Natural killer cell (primary cell): ENCODE measurements around the gene BPI. TPM values are rescaled to one million over a fixed set of nuclear protein-coding genes. Genes with fewer than 3 reads are reported as not detected.

Source experiments
- ATAC-seq, 3 donors: fragments of 150-1000 bp in 2 of 3; fragments of 200-7000 bp in 1 of 3; cut with Tn5 transposase; 1 replicate in 1 of 3; 2 replicates in 2 of 3; pipeline ENCODE4 v1.10.0; 2021; ENCODE audit warnings: mild to moderate bottlenecking in 2 of 3, moderate library complexity in 2 of 3
- DNase-seq, 2 donors: peaks; one replicate each; pipeline versions ENCODE4 v3.0.0 to v3.0.0-alpha.2; 2013 to 2021; ENCODE audit warnings: mixed read lengths in 1 of 2
- H3K27ac ChIP-seq: one replicate; pipeline ENCODE4 v1.5.1; 2013; ENCODE audit warnings: mild to moderate bottlenecking, low read length
- H3K27me3 ChIP-seq: one replicate; pipeline ENCODE4 v1.6.1; 2013; ENCODE audit warnings: low read length; ENCODE audit not compliant: control insufficient read depth, insufficient read depth
- H3K36me3 ChIP-seq: one replicate; pipeline ENCODE4 v1.6.1; 2013; ENCODE audit warnings: low read length; ENCODE audit not compliant: control insufficient read depth, insufficient read depth
- H3K4me1 ChIP-seq: one replicate; pipeline ENCODE4 v1.6.1; 2013; ENCODE audit warnings: low read length; ENCODE audit not compliant: control insufficient read depth, insufficient read depth
- H3K4me3 ChIP-seq: one replicate; pipeline ENCODE4 v1.5.1; 2013; ENCODE audit warnings: low read length
- H3K9me3 ChIP-seq: one replicate; pipeline ENCODE4 v1.6.1; 2013; ENCODE audit warnings: low read length; ENCODE audit not compliant: control insufficient read depth, insufficient read depth
- H3K27ac Mint-ChIP-seq, 2 donors: one replicate each; pipeline ENCODE4 v1.8.0; 2022; ENCODE audit warnings: mild to moderate bottlenecking in 2 of 2, mixed read lengths in 2 of 2, moderate library complexity in 1 of 2
- H3K27me3 Mint-ChIP-seq, 2 donors: one replicate each; pipeline ENCODE4 v1.8.0; 2022; ENCODE audit warnings: low read depth in 2 of 2, mixed read lengths in 2 of 2
- H3K36me3 Mint-ChIP-seq: one replicate; pipeline ENCODE4 v1.8.0; 2022; ENCODE audit warnings: mixed read lengths
- H3K4me1 Mint-ChIP-seq, 2 donors: one replicate each; pipeline ENCODE4 v1.8.0; 2022; ENCODE audit warnings: mixed read lengths in 2 of 2
- H3K4me3 Mint-ChIP-seq: one replicate; pipeline ENCODE4 v1.8.0; 2022; ENCODE audit warnings: mild to moderate bottlenecking, moderate library complexity, mixed read lengths
- H3K9me3 Mint-ChIP-seq, 2 donors: one replicate each; pipeline ENCODE4 v1.8.0; 2022; ENCODE audit warnings: mixed read lengths in 2 of 2
- WGBS: methylation state at CpG from one replicate; pipeline ENCODE4 v1.1.7; 2013; ENCODE audit warnings: missing lambda C conversion rate; ENCODE audit not compliant: insufficient coverage; 5-methylcytosine and 5-hydroxymethylcytosine counted together
- intact Hi-C: fragments of 100-400 bp; cut with micrococcal nuclease; formaldehyde crosslinking; loops from one replicate; pipeline ENCODE4 v1.14.2; 2022
- total RNA-seq, 4 donors: library from RNA; stranded (reverse); fragments of 120-200 nt in 1 of 4; gene quantifications; one replicate each; pipeline versions ENCODE4 v1.2.3 to v1.2.4, GENCODE V29; 2013 to 2022
- TF ChIP-seq, protein P1 (sequence below): fragments of 200-600 bp; IDR thresholded peaks from one replicate; pipeline ENCODE4 v1.8.0; 2022; ENCODE audit warnings: antibody characterized with exemption

BPI gene
- total RNA-seq, 3 donors from 2014 or later (not counting 1 experiment from before 2014, with no cell fraction given): 0.20 TPM; not detected in 2

DNA sequence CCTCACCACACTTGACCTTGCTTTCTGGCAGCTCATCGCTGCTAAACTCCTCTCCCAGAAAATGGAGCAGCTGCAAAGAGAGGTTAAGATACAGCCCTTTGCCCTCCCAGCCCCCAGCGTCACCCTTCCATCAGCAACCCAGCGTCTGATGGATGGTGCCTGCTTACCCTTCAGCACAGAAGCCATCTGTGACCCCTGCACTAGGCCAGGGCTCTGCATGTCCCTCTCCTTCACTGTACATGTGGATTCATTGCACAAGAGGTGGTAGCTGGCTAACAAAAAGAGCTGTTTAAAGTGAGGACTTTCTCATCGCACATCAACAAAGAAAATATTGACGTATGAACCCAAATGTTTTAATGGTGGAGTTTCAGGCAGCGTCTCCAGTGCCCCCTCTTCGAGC lies 54.6 kb downstream of the BPI start:
- no peaks in the 10 kb centered on the region for H3K27me3 Mint-ChIP-seq
- no peaks in the 10 kb centered on the region for H3K36me3 Mint-ChIP-seq
- WGBS: 93% methylated on average over 7 of the region's 7 CpGs
- H3K27ac ChIP-seq: no peak overlapping the region
- DNase-seq: no peak
- H3K4me1 Mint-ChIP-seq: no peaks in the 10 kb centered on the region
- no peak for ATAC-seq
- H3K9me3 ChIP-seq: no peaks in the 10 kb centered on the region
- no peak overlapping the region for H3K27ac Mint-ChIP-seq
- no peaks in the 10 kb centered on the region for H3K9me3 Mint-ChIP-seq
- H3K4me1 ChIP-seq: no peaks in the 10 kb centered on the region
- no peak overlapping the region for H3K4me3 Mint-ChIP-seq
- no peak overlapping the region for H3K4me3 ChIP-seq
- H3K36me3 ChIP-seq: no peaks in the 10 kb centered on the region
- intact Hi-C loops: no loop called here
- TF ChIP-seq, protein P1, sequence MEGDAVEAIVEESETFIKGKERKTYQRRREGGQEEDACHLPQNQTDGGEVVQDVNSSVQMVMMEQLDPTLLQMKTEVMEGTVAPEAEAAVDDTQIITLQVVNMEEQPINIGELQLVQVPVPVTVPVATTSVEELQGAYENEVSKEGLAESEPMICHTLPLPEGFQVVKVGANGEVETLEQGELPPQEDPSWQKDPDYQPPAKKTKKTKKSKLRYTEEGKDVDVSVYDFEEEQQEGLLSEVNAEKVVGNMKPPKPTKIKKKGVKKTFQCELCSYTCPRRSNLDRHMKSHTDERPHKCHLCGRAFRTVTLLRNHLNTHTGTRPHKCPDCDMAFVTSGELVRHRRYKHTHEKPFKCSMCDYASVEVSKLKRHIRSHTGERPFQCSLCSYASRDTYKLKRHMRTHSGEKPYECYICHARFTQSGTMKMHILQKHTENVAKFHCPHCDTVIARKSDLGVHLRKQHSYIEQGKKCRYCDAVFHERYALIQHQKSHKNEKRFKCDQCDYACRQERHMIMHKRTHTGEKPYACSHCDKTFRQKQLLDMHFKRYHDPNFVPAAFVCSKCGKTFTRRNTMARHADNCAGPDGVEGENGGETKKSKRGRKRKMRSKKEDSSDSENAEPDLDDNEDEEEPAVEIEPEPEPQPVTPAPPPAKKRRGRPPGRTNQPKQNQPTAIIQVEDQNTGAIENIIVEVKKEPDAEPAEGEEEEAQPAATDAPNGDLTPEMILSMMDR: no peak
- no peaks in the 10 kb centered on the region for H3K27me3 ChIP-seq

DNA sequence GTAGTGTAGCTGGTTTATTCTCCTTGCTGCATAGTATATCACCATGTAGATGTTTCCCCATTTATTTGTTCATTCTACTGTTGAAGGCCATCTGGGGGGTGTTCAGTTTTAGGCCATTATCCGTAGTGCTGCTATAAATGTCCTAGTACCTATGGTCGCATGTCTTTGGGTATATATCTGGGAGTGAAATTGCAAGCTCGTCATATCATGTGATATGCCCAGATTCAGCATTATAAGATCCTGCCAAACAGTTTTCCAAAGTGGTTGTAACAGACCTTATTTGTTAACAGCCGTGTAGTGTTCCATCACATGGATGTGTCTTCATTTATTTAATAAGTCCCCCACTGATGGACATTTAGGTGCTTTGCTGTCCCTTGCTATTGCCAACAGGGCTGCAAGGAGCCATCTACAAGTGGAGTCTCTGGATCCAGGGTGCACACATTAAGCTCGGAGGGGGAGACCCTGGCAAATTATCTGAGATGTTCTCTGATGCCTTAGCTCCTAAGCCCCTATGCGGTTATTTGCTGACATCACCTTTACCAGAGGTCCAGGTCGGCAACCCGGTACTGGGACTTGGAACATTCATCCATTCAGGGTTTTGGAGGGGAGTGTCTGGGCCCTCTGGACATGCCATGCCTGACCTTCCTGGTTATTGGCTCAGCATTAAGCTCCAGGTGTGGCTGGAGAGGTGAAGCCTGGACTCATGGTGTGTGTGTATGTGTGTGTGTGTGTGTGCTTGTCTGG lies 59.2 kb downstream of the BPI start:
- Mint-ChIP-seq H3K9me3 (no peaks in the 10 kb centered on the region), H3K27ac (no peak overlapping the region), H3K4me1 (no peaks in the 10 kb centered on the region), H3K27me3 (peaks cover 0 to 4% of the 10 kb centered on the region in 2 donors), H3K4me3 (no peak overlapping the region), H3K36me3 (no peaks in the 10 kb centered on the region)
- TF ChIP-seq, protein P1: no peak
- Histone ChIP-seq H3K4me3 (no peak overlapping the region), H3K9me3 (no peaks in the 10 kb centered on the region), H3K27ac (no peak overlapping the region), H3K4me1 (no peaks in the 10 kb centered on the region), H3K27me3 (no peaks in the 10 kb centered on the region), H3K36me3 (no peaks in the 10 kb centered on the region)
- WGBS: 91% methylated on average over 8 of the region's 8 CpGs
- DNase-seq (no peak), ATAC-seq (no peak)
- intact Hi-C loops: no loop called here

DNA sequence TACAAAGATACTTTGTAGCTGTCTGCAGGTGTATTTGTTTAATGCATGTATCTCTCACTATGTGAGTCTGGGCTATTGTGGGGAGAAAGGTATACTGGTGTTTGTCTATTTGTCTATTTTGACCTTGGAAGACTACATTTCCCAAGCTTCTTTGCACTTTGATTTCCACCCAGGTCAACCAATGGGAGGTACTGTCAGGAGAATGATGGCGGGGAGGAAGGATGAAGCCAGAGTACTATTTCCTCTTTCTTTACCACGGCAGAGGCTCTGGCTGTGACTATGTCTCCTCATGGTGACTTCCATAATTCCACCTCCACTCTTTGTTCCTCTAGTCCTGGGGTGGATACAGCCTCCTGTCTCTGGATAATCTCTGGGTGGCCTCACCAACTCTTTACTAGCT lies 65.4 kb downstream of the BPI start:
- Histone ChIP-seq H3K27me3 (no peaks in the 10 kb centered on the region), H3K9me3 (no peaks in the 10 kb centered on the region), H3K4me1 (no peaks in the 10 kb centered on the region), H3K36me3 (no peaks in the 10 kb centered on the region), H3K4me3 (no peak overlapping the region), H3K27ac (no peak overlapping the region)
- TF ChIP-seq, protein P1: no peak
- ATAC-seq: no peak
- whole genome bisulfite sequencing: 6% methylated on average over 1 of the region's 2 CpGs
- Mint-ChIP-seq H3K9me3 (no peaks in the 10 kb centered on the region), H3K27me3 (peaks cover 17 to 19% of the 10 kb centered on the region in 2 donors), H3K4me1 (peaks cover 0 to 9% of the 10 kb centered on the region in 2 donors), H3K4me3 (no peak overlapping the region), H3K36me3 (no peaks in the 10 kb centered on the region), H3K27ac (no peak overlapping the region)
- no peak for DNase-seq
- intact Hi-C loops: no loop called here

DNA sequence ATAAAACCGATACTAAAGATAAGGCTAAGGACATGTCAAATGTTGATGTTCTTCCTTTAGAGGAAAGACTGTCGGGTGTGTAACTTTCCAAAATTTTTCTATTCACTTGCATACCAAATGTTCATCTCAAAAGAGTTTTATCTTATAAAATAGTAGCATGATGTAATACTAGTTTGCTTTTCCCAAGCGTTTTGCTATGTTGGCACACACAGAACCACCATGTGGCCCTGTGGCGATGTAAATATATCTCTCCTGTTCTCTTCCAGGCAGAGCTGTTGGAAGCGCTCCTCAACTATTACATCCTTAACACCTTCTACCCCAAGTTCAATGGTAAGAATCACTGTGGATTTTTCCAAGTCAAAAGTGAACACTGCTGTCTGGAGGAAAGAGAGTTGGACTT lies 68.8 kb downstream of the BPI start:
- H3K4me3 ChIP-seq: no peak overlapping the region
- Mint-ChIP-seq H3K27ac (no peak overlapping the region), H3K36me3 (no peaks in the 10 kb centered on the region), H3K4me3 (no peak overlapping the region), H3K9me3 (no peaks in the 10 kb centered on the region), H3K27me3 (peaks cover 13 to 19% of the 10 kb centered on the region in 2 donors), H3K4me1 (peaks cover 0 to 9% of the 10 kb centered on the region in 2 donors)
- WGBS: 90% methylated on average over 3 of the region's 5 CpGs
- DNase-seq (no peak), ATAC-seq (peak in 1 of 3 donors; percentile 24)
- no peaks in the 10 kb centered on the region for H3K27me3 ChIP-seq
- TF ChIP-seq, protein P1: no peak
- no peak overlapping the region for H3K27ac ChIP-seq
- intact Hi-C loops: no loop called here
- no peaks in the 10 kb centered on the region for H3K9me3 ChIP-seq
- H3K36me3 ChIP-seq: no peaks in the 10 kb centered on the region
- no peaks in the 10 kb centered on the region for H3K4me1 ChIP-seq
